ENCODE data around the gene APP.

Gene APP

GRCh38 chr21:26170471-26171257, at the start of gene APP:
TSS of gene APP (minus strand) at chr21:26170770. CDS start at chr21:26170620, 150 bp downstream.
- peak; percentile 87 for DNase-seq

GRCh38 chr21:26212220-26212619, 41.6 kb upstream of the APP start:
- no peak for DNase-seq

GRCh38 chr21:26210614-26211013, 40.0 kb upstream of the APP start:
- no peak for DNase-seq

GRCh38 chr21:26207021-26207420, 36.5 kb upstream of the APP start:
- no peak for DNase-seq

- no peak for DNase-seq
Observed at GRCh38 chr21:26199456-26199855, 28.9 kb upstream of the APP start.

- DNase-seq, result peak; percentile 23
Observed at GRCh38 chr21:26195708-26196107, 25.1 kb upstream of the APP start.

- no peak for DNase-seq
Observed at GRCh38 chr21:26194811-26195251, 24.3 kb upstream of the APP start.

GRCh38 chr21:26194326-26194725, 23.8 kb upstream of the APP start:
- DNase-seq, result no peak

- no peak for DNase-seq
Observed at GRCh38 chr21:26191609-26192008, 21.0 kb upstream of the APP start.

- DNase-seq, result no peak
Observed at GRCh38 chr21:26188422-26188821, 17.9 kb upstream of the APP start.

GRCh38 chr21:26185446-26185845, 14.9 kb upstream of the APP start:
- DNase-seq, result no peak

GRCh38 chr21:26185021-26185420, 14.5 kb upstream of the APP start:
- DNase-seq, result no peak

- DNase-seq, result no peak
Observed at GRCh38 chr21:26179501-26179900, 8.9 kb upstream of the APP start.

- no peak for DNase-seq
Observed at GRCh38 chr21:26177746-26178426, 7.3 kb upstream of the APP start.

GRCh38 chr21:26177187-26177586, 6.6 kb upstream of the APP start:
- DNase-seq, result no peak

GRCh38 chr21:26171258-26172100, 909 bp upstream of the APP start:
- DNase-seq, result peak; percentile 44

GRCh38 chr21:26169611-26170470, 729 bp downstream of the APP start:
- peak; percentile 80 for DNase-seq

- DNase-seq, result peak; percentile 81
Observed at GRCh38 chr21:26169061-26169610, 1.4 kb downstream of the APP start.

- DNase-seq, result no peak
Observed at GRCh38 chr21:26168371-26168770, 2.2 kb downstream of the APP start.

GRCh38 chr21:26167593-26167992, 3.0 kb downstream of the APP start:
- DNase-seq, result no peak

- DNase-seq, result no peak
Observed at GRCh38 chr21:26165331-26165730, 5.2 kb downstream of the APP start.

GRCh38 chr21:26164311-26164710, 6.3 kb downstream of the APP start:
- DNase-seq, result no peak

Measured in NCI-H82 (cell line).